ENCODE data around the gene SATB2.

GRCh38 chr2:199370150-199370780 is 87.5 kb downstream of the SATB2 start:
- TF ChIP-seq CTCF (IDR thresholded peaks at IDR 0.05; ENCODE audit: low read length) (no peak), EZH2 (IDR thresholded peaks at IDR 0.05; ENCODE audit: borderline replicate concordance, low read length) (no peak)

Measured in OCI-LY1 (cell line).